ENCODE measurements around the gene LRPAP1. TPM values are rescaled to one million over a fixed set of nuclear protein-coding genes. Genes with fewer than 3 reads are reported as not detected.
"Not testable (repeated sequence)": the region's sequence is repeated elsewhere in the genome, so short reads cannot be mapped to it uniquely, and the experiment has no call there.

The LRPAP1 gene
- polyA plus RNA-seq, 1 of the 3 experiments (the other 2 are of a cell fraction) = 209 TPM

DNA sequence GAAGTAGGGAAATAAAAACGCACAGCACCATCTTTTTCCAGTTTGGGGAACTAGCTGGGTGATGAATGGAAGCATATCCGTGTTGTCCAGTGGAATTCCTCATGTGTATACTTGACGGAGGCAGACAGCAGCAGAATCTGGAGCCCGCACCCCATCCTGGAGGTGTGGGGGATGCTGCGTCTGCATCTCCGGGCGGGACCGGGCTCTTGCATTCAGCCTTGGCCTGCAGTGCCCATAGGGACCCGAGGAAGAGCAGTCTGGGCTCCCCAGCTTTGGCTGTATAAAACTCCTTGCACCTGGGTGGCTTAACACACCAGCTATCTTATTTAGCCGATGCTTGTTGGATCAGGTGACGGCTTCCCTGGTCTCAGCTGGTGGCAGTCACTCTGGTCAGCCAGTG lies 39.7 kb upstream of the LRPAP1 start:
- no peaks in the 10 kb centered on the region for H3K79me2 ChIP-seq (ENCODE audit: insufficient read depth)
- no peak for TF ChIP-seq EZH2phosphoT487 (IDR thresholded peaks at IDR 0.05; ENCODE audit: borderline replicate concordance, low read depth)
- no peak for TF ChIP-seq TCF12 (IDR thresholded peaks at IDR 0.05)
- TF ChIP-seq, protein P1, sequence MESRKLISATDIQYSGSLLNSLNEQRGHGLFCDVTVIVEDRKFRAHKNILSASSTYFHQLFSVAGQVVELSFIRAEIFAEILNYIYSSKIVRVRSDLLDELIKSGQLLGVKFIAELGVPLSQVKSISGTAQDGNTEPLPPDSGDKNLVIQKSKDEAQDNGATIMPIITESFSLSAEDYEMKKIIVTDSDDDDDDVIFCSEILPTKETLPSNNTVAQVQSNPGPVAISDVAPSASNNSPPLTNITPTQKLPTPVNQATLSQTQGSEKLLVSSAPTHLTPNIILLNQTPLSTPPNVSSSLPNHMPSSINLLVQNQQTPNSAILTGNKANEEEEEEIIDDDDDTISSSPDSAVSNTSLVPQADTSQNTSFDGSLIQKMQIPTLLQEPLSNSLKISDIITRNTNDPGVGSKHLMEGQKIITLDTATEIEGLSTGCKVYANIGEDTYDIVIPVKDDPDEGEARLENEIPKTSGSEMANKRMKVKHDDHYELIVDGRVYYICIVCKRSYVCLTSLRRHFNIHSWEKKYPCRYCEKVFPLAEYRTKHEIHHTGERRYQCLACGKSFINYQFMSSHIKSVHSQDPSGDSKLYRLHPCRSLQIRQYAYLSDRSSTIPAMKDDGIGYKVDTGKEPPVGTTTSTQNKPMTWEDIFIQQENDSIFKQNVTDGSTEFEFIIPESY (IDR thresholded peaks at IDR 0.05; ENCODE audit: borderline replicate concordance, low read depth) = no peak
- TF ChIP-seq, protein P2, sequence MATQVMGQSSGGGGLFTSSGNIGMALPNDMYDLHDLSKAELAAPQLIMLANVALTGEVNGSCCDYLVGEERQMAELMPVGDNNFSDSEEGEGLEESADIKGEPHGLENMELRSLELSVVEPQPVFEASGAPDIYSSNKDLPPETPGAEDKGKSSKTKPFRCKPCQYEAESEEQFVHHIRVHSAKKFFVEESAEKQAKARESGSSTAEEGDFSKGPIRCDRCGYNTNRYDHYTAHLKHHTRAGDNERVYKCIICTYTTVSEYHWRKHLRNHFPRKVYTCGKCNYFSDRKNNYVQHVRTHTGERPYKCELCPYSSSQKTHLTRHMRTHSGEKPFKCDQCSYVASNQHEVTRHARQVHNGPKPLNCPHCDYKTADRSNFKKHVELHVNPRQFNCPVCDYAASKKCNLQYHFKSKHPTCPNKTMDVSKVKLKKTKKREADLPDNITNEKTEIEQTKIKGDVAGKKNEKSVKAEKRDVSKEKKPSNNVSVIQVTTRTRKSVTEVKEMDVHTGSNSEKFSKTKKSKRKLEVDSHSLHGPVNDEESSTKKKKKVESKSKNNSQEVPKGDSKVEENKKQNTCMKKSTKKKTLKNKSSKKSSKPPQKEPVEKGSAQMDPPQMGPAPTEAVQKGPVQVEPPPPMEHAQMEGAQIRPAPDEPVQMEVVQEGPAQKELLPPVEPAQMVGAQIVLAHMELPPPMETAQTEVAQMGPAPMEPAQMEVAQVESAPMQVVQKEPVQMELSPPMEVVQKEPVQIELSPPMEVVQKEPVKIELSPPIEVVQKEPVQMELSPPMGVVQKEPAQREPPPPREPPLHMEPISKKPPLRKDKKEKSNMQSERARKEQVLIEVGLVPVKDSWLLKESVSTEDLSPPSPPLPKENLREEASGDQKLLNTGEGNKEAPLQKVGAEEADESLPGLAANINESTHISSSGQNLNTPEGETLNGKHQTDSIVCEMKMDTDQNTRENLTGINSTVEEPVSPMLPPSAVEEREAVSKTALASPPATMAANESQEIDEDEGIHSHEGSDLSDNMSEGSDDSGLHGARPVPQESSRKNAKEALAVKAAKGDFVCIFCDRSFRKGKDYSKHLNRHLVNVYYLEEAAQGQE (IDR thresholded peaks at IDR 0.05; ENCODE audit: low read depth, low read length) = no peak
- no peak for TF ChIP-seq RAD21 (IDR thresholded peaks at IDR 0.05; ENCODE audit: low read length)
- TF ChIP-seq POLR2AphosphoS5 (IDR thresholded peaks at IDR 0.05; ENCODE audit: low read depth, low read length) = no peak
- TF ChIP-seq EP300 (IDR thresholded peaks at IDR 0.05; ENCODE audit: borderline replicate concordance in 1 of 2, low read depth in 1 of 2, low read length in 1 of 2) = no peak
- TF ChIP-seq TAF1 (IDR thresholded peaks at IDR 0.05; ENCODE audit: borderline replicate concordance, low read depth, low read length) = no peak
- TF ChIP-seq CHD2 (IDR thresholded peaks at IDR 0.05; ENCODE audit: low read length, partially characterized antibody) = no peak
- TF ChIP-seq YY1 (IDR thresholded peaks at IDR 0.05; ENCODE audit: low read depth) = no peak
- TF ChIP-seq RFX5 (IDR thresholded peaks at IDR 0.05; ENCODE audit: low read length) = no peak
- no peak for TF ChIP-seq MEF2A (IDR thresholded peaks at IDR 0.05; ENCODE audit: borderline replicate concordance, low read depth)
- TF ChIP-seq GATA2 (CRISPR knock-in tag; IDR thresholded peaks at IDR 0.05) = no peak
- TF ChIP-seq MXI1 (IDR thresholded peaks at IDR 0.05; ENCODE audit: low read depth, low read length) = no peak
- no peak for TF ChIP-seq TEAD4 (IDR thresholded peaks at IDR 0.05; ENCODE audit: borderline replicate concordance, insufficient read depth)
- no peak for TF ChIP-seq GABPA (IDR thresholded peaks at IDR 0.05; ENCODE audit: low read depth)
- no peak for TF ChIP-seq NRF1 (IDR thresholded peaks at IDR 0.05; ENCODE audit: low read depth, low read length)
- TF ChIP-seq NFIC (IDR thresholded peaks at IDR 0.05; ENCODE audit: borderline replicate concordance) = no peak
- H3F3A ChIP-seq (replicated peaks; ENCODE audit: insufficient read depth) = no peaks in the 10 kb centered on the region
- 25% methylated on average over 5 of the region's 11 CpGs for WGBS (ENCODE audit: low lambda C conversion rate)
- no peaks in the 10 kb centered on the region for H3K36me3 ChIP-seq (replicated peaks in 1 of 2; ENCODE audit: control insufficient read depth in 1 of 2, insufficient read depth in 2 of 2, low read length in 1 of 2)
- ChIA-PET CTCF (interaction anchor here (0.9 kb wide), 1 partner anchor 308 kb away, joined by 3 read pairs; no protein-coding TSS in a partner anchor), POLR2A (no interaction called here)
- no peaks in the 10 kb centered on the region for H3K27me3 ChIP-seq (ENCODE audit: insufficient read depth)
- no peak overlapping the region for H3K27ac ChIP-seq (ENCODE audit: low read depth in 2 of 2, low read length in 1 of 2)
- no peaks in the 10 kb centered on the region for H3K9me3 ChIP-seq
- H3K9me2 ChIP-seq = no peaks in the 10 kb centered on the region
- no peak overlapping the region for H3K4me2 ChIP-seq
- no peak overlapping the region for H3K4me3 ChIP-seq (ENCODE audit: low read depth in 2 of 2, low read length in 1 of 2)
- H3K4me1 ChIP-seq (ENCODE audit: control insufficient read depth in 1 of 2, insufficient read depth in 2 of 2, low read depth in 1 of 2, low read length in 1 of 2) = peaks cover 0 to 9% of the 10 kb centered on the region in 2 experiments; a peak in 1 of 4 replicates
- no peak for DNase-seq
- no peak overlapping the region for H3K9ac ChIP-seq
- no peak overlapping the region for H2AFZ ChIP-seq (ENCODE audit: low read depth)
- no peaks in the 10 kb centered on the region for H4K20me1 ChIP-seq (ENCODE audit: insufficient read depth)

DNA sequence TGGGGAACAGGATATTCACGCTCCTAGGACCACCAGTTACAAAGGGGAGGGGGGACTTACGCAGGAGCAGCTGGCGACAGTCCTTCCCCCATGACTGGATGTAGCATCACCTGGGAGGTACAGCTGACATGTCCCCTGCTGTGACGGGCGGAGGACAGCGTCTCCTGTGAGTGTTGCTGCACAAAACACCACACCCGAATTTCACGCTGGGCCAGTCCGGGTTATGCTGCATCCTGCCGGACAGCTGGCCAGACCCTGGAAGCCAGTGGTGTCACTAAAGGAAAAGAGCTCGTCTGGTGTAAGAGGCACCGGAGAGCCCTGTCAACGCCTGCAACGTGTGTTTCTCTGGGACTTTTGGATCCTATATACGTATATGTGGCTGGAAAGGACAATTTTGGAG lies 38.7 kb upstream of the LRPAP1 start:
- H3K9me2 ChIP-seq; H3K4me2 ChIP-seq; H3K27me3 ChIP-seq (ENCODE audit: insufficient read depth); H3K79me2 ChIP-seq (ENCODE audit: insufficient read depth); H4K20me1 ChIP-seq (ENCODE audit: insufficient read depth); DNase-seq; H3F3A ChIP-seq (replicated peaks; ENCODE audit: insufficient read depth); POLR2A ChIA-PET; H3K36me3 ChIP-seq (replicated peaks in 1 of 2; ENCODE audit: control insufficient read depth in 1 of 2, insufficient read depth in 2 of 2, low read length in 1 of 2); H3K27ac ChIP-seq (ENCODE audit: low read depth in 2 of 2, low read length in 1 of 2); H3K4me1 ChIP-seq (ENCODE audit: control insufficient read depth in 1 of 2, insufficient read depth in 2 of 2, low read depth in 1 of 2, low read length in 1 of 2); CTCF ChIA-PET; H2AFZ ChIP-seq (ENCODE audit: low read depth); H3K9ac ChIP-seq; H3K9me3 ChIP-seq; H3K4me3 ChIP-seq (ENCODE audit: low read depth in 2 of 2, low read length in 1 of 2): not testable (repeated sequence)
- 67% methylated on average over 7 of the region's 15 CpGs for WGBS (ENCODE audit: low lambda C conversion rate)

DNA sequence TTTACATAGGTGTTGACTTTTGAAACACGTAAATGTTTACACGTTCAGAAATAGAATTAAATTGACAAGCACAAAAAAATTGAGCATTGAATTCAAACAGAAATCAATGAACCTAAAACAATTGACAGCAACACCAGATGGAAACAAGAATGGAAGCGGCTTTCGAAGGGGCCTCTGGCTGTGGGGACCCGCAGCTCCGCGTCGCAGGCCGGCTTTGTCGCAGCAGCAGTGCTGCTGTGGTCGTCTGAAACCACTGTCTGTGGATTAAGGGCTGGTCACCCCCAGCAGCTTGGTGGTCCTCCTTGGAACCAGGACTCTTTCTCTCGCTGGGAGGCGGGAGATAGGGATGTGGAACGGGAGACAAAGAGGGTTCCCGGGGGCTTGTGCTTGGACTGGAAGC lies 37.4 kb upstream of the LRPAP1 start:
- H3K9ac ChIP-seq; H3K36me3 ChIP-seq (replicated peaks in 1 of 2; ENCODE audit: control insufficient read depth in 1 of 2, insufficient read depth in 2 of 2, low read length in 1 of 2); H3K9me3 ChIP-seq; H3F3A ChIP-seq (replicated peaks; ENCODE audit: insufficient read depth); H3K27me3 ChIP-seq (ENCODE audit: insufficient read depth); H3K9me2 ChIP-seq; H3K4me1 ChIP-seq (ENCODE audit: control insufficient read depth in 1 of 2, insufficient read depth in 2 of 2, low read depth in 1 of 2, low read length in 1 of 2); H3K27ac ChIP-seq (ENCODE audit: low read depth in 2 of 2, low read length in 1 of 2); H2AFZ ChIP-seq (ENCODE audit: low read depth); H3K4me3 ChIP-seq (ENCODE audit: low read depth in 2 of 2, low read length in 1 of 2); H3K79me2 ChIP-seq (ENCODE audit: insufficient read depth); H3K4me2 ChIP-seq; POLR2A ChIA-PET; CTCF ChIA-PET; H4K20me1 ChIP-seq (ENCODE audit: insufficient read depth); DNase-seq: not testable (repeated sequence)
- 72% methylated on average over 9 of the region's 15 CpGs for WGBS (ENCODE audit: low lambda C conversion rate)

Measured in SK-N-SH (cell line).